WI38 (cell line): ENCODE measurements around the gene KLF13.

Experiments used
- H3K4me3 ChIP-seq: 2 replicates; pipeline ENCODE4 v1.5.1; 2011; ENCODE audit warnings: low read depth, mild to moderate bottlenecking, control low read depth, low read length
- TF ChIP-seq, protein P1 (sequence below): IDR thresholded peaks from 2 replicates; pipeline ENCODE4 v1.5.1; 2012; ENCODE audit warnings: low read depth, mild to moderate bottlenecking, control low read depth, low read length

Gene KLF13

DNA sequence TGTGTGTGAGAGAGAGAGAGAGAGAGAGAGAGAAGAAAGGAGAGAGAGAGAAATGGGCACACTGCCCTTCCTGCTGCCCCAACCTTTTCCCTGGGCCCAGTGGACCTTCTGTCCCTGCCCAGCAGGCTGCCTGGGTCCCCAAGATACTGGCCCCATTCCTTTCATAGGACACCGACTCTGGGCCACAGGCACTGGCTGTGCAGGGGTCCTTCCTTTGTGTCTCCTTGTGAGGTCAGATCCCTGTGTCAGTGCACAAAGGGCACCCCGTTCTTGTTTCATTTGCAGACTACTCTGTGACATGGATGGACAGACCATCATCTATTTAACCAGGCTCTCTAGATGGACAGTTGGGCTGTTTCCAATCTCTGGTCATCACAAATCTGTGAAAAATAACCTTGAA is 21.3 kb upstream of the KLF13 start:
- TF ChIP-seq, protein P1, sequence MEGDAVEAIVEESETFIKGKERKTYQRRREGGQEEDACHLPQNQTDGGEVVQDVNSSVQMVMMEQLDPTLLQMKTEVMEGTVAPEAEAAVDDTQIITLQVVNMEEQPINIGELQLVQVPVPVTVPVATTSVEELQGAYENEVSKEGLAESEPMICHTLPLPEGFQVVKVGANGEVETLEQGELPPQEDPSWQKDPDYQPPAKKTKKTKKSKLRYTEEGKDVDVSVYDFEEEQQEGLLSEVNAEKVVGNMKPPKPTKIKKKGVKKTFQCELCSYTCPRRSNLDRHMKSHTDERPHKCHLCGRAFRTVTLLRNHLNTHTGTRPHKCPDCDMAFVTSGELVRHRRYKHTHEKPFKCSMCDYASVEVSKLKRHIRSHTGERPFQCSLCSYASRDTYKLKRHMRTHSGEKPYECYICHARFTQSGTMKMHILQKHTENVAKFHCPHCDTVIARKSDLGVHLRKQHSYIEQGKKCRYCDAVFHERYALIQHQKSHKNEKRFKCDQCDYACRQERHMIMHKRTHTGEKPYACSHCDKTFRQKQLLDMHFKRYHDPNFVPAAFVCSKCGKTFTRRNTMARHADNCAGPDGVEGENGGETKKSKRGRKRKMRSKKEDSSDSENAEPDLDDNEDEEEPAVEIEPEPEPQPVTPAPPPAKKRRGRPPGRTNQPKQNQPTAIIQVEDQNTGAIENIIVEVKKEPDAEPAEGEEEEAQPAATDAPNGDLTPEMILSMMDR = no peak
- H3K4me3 ChIP-seq = no peak overlapping the region

DNA sequence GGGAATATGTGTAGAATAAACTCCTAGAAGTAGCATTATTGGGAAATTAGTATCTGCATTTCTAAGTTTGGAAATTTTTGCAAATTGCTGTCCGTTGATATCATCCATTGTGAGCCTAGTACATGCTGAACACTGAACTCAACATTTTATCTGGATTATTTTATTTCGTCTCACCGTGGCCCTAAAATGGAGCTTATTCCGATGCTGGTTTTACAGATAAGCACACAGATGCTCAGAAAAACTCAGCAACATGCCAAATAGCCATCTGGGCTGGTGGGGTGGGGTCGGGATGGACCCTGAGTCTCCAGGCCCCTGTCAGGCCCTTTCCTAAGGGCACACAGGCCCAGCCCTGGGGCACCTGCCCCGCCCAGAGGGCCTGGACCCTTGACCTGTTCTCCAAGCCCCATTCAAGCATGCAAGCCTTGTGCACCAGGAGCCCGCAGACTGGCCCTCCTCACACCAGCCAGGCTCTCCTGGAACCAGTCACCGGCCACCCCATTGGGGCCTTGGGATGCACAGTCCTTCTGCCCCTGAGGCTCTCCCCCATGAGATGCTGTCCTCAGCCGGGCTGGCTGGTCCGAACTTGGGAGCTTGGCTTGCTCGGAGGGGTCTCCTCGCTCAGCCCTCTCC is 20.7 kb upstream of the KLF13 start:
- TF ChIP-seq, protein P1 = no peak

DNA sequence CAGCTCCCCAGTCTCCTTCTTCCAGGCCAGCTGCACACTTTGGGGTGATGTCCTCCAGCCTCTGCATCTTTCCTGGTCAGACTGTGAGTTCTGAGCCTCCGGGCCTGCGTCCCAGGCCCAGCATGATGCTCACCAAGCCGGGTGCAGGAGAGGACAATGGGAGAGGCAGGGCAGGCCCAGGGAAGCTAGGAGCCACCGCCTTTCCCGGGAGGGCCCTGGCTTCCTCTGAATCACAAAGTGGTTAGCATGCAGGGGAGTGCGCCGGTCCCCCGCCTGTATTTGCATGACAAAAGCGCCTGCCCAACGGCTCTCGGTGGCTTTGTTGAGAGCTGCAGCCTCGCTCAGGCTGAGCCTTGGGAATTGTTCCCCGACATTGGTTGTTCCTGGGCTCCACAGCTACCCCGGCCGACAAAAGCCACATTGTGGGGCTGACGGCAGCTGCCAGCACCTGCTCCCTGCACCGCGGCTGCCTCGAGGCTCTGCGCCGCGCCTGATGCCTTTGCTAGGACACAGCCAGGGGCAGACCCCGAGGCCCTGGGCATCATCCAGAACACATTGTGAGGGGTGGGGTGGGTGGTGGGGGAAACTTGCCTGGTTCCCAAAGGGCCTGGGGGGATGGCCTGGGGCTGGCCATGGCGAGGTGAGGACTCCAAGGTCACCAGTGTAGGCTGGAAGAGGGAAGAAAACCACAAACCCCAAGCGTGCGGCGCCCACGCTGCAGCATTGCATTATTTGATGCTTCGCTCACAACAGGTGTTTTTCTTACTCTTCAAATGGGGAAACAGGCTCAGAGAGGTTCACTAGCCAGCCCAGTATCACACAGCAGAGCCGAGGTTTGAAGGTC is 20.0 kb upstream of the KLF13 start:
- TF ChIP-seq, protein P1 = no peak
- H3K4me3 ChIP-seq = no peak overlapping the region

More for the DNA sequence above, 20.7 kb upstream of the KLF13 start:
- H3K4me3 ChIP-seq = no peak overlapping the region

DNA sequence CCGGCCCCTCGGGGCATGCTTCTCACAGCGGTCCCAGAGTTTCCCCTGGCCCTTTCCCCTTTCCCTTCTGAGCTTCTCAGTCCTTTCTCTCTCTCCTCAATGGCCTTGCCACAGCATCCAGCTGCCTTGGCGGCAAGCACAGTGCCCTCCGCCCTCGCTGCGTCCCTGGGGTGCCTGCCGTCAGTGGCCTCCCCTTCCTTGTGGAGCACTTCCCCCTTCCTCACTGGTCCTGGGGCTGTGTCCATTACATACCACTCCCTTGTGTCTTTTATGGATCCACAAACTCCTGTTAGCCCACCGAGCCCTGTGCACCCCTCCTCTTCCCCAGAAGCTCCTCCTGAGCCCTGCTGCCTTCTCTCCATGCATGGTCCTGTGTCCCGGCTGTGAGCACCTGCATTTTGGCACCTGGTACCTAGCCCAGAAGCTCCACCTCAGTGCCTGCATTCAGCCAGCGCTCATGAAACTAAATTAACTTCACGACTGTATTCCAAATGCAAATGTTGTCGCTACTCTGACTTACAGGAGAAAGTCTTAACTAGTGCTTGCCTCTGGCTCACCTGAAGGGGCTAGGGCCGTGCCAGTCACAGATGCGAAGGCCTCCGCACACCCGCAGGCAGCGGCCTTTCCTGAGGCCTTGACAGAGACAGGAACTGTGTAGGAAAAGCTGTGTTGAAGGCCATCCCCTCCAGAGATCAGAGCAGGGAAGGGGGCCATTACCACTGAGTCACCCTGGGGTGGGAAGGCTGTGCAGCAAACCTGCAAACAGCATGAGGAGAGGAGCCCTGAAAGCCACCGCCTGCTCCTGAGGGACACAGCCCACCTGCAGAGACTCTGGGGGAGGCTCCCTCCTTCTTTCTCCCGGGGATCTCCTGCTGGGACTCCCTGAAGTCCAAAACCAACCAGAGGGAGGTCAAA is 19.1 kb upstream of the KLF13 start:
- TF ChIP-seq, protein P1 = no peak
- H3K4me3 ChIP-seq = no peak overlapping the region

DNA sequence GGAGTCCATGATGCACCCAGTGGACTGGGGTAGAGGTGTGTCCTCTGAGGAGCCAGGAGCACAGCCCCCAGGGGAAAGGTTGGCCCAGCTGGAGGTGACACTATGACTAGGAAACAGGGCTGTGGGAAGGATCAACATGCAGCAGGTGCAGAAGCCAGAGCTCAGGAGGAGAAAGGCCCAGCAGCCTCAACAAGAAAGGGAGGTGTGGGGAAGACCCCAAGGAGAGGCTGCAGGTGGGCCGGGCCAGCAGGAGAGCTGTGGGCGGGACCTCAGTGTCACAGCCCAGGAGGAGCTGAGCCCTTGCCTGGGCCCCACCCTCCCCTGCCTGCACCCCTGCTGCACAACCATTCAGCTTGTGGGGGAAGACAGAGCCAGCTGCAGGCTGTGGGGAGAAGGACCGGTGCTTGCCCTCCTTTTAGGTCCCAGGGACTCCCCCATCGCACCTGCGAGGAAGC is 18.4 kb upstream of the KLF13 start:
- TF ChIP-seq, protein P1 = no peak
- no peak overlapping the region for H3K4me3 ChIP-seq

DNA sequence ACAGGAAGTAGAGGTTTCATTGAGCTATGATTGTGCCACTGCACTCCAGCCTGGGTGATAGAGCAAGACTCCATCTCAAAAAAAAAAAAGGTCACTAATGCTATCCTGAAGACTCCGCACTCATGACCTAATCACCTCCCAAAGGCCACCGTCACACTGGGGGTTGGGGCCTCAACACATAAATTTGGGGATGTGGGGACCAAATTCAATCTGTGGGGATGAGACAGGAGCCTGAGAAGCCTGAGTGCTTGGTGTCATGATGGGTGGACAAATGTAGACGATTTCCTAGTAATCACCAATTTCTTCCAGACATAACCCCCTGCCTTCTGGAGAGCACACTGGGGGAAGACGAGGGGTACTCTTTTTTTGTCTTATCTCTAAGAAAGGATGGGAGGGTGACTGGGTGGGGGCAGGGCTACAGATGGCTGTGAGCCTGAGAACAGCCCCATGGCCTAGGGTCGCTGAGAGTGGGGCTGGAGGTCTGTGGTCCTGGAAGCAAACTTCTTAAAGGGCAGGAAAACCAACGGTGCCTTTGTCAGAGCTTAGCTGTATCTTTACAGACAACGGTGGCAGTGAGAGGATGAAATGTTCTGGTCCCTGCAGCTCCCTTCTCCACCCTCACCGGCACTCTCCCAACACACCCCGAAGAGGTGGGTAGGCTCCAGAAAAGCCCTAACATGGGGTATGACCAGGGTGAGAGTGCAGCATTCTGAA is 16.6 kb upstream of the KLF13 start:
- TF ChIP-seq, protein P1 = no peak
- no peak overlapping the region for H3K4me3 ChIP-seq
